ENCODE results near the gene OPCML. TPM values are rescaled to one million over a fixed set of nuclear protein-coding genes. Genes with fewer than 3 reads are reported as not detected.

Gene OPCML
- total RNA-seq, 1 experiment from 2014 or later: 0.94 TPM

DNA sequence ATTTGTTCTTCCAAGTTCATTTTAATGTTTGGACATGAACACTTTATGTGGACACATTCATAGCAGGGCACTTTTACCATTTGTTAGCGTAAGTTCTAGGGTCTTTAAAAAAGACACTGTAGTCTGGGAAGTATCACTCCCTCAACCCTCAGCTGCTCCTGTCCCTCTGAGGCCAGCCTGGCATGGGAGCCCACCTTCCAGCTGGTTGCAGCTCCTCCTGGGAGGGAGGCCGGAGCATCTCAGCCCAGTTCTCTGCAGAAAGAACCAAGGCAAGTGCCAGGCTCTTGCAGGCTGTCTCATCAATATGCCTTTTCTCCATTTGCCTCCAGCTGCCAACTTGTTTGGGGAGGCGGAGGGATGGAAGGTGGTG, 150.6 kb downstream of the OPCML start:
- Histone ChIP-seq H3K27ac (ENCODE audit: insufficient read length, low read depth, low read length) (no peak overlapping the region), H3K23ac (ENCODE audit: insufficient read length, low read depth, low read length) (no peak overlapping the region), H3K14ac (ENCODE audit: insufficient read depth, low read length) (no peak overlapping the region), H2AK5ac (ENCODE audit: insufficient read length, low read length) (no peak overlapping the region), H2BK15ac (ENCODE audit: low read depth, low read length) (no peak overlapping the region), H3K56ac (ENCODE audit: insufficient read length, low read depth, low read length) (no peak overlapping the region), H3K4me1 (ENCODE audit: insufficient read depth, low read length) (peaks cover 2% of the 10 kb centered on the region), H2BK120ac (ENCODE audit: low read depth, low read length, poor library complexity, severe bottlenecking) (no peak overlapping the region), H2AFZ (ENCODE audit: low read length) (no peak overlapping the region), H3K18ac (ENCODE audit: insufficient read length, low read depth, low read length) (no peak overlapping the region), H3K79me1 (ENCODE audit: insufficient read depth, low read depth, low read length, poor library complexity, severe bottlenecking) (no peaks in the 10 kb centered on the region), H3K27me3 (ENCODE audit: insufficient read depth, low read length) (no peaks in the 10 kb centered on the region), H2BK5ac (ENCODE audit: insufficient read length, low read length) (no peak overlapping the region), H2BK20ac (ENCODE audit: low read depth, low read length, poor library complexity, severe bottlenecking) (no peak overlapping the region), H3T11ph (ENCODE audit: low read length) (no peak overlapping the region), H3K4me2 (ENCODE audit: insufficient read depth, insufficient read length, low read length) (no peak overlapping the region), H3K23me2 (ENCODE audit: insufficient read length, low read depth, low read length, poor library complexity, severe bottlenecking) (no peaks in the 10 kb centered on the region), H4K5ac (ENCODE audit: insufficient read length, low read depth, low read length) (no peak overlapping the region), H2BK12ac (ENCODE audit: insufficient read length, low read depth, low read length) (no peak overlapping the region), H3K79me2 (ENCODE audit: insufficient read depth, low read length) (no peaks in the 10 kb centered on the region), H4K91ac (ENCODE audit: insufficient read length, low read depth, low read length) (no peak overlapping the region), H4K20me1 (ENCODE audit: control insufficient read depth, insufficient read depth, insufficient read length) (no peaks in the 10 kb centered on the region), H3K9me3 (ENCODE audit: control insufficient read depth, low read depth, low read length) (no peaks in the 10 kb centered on the region), H3K9ac (ENCODE audit: extremely low read depth, insufficient read length, low read length) (no peak overlapping the region), H4K8ac (replicated peaks; ENCODE audit: insufficient read length, low read depth, low read length) (no peak overlapping the region), H3K4ac (ENCODE audit: low read depth, low read length) (no peak overlapping the region)
- Mint-ChIP-seq H3K36me3 (ENCODE audit: insufficient read depth in 1 of 3, low read depth in 3 of 3) (no peaks in the 10 kb centered on the region), H3K4me3 (no peak overlapping the region), H3K9me3 (no peaks in the 10 kb centered on the region), H3K4me1 (peaks cover 12 to 14% of the 10 kb centered on the region in 2 experiments), H3K27me3 (ENCODE audit: low read depth) (no peaks in the 10 kb centered on the region), H3K27ac (no peak overlapping the region; a peak in 1 of 7 replicates)
- no CpG with 5 or more reads among the region's 3 CpGs for WGBS (ENCODE audit: extremely low coverage, insufficient read length, low lambda C conversion rate)
- DNase-seq: no peak
- TF ChIP-seq CTCF (conservative IDR thresholded peaks at IDR 0.05): no peak

All from H9 (cell line).